KOPT-K1 (cell line): ENCODE measurements around the gene CD2AP.
"Not testable (repeated sequence)": the region's sequence is repeated elsewhere in the genome, so short reads cannot be mapped to it uniquely, and the experiment has no call there.

ENCODE experiments used
- H3K27ac ChIP-seq: fragments of 200-600 bp; sonication (generic); 2 replicates; pipeline ENCODE4 v1.5.1; 2016; ENCODE audit warnings: antibody characterized with exemption, mild to moderate bottlenecking, low read depth, low read length; ENCODE audit not compliant: poor library complexity, severe bottlenecking
- H3K36me3 ChIP-seq: fragments of 200-600 bp; sonication (generic); 2 replicates; pipeline ENCODE4 v1.5.1; 2017; ENCODE audit warnings: antibody characterized with exemption, mild to moderate bottlenecking, low read length, moderate library complexity; ENCODE audit not compliant: insufficient read depth
- H3K9me3 ChIP-seq: fragments of 200-600 bp; sonication (generic); 2 replicates; pipeline ENCODE4 v1.5.1; 2017; ENCODE audit warnings: antibody characterized with exemption, low read length, mild to moderate bottlenecking; ENCODE audit not compliant: insufficient read depth, poor library complexity, severe bottlenecking

The CD2AP gene

GRCh38 chr6:47599512-47599911, 121.9 kb downstream of the CD2AP start:
- Histone ChIP-seq H3K27ac (no peak overlapping the region), H3K9me3 (no peaks in the 10 kb centered on the region), H3K36me3 (peaks cover 38% of the 10 kb centered on the region)

GRCh38 chr6:47603227-47603626, 125.6 kb downstream of the CD2AP start:
- Histone ChIP-seq H3K27ac (no peak overlapping the region), H3K36me3 (peaks cover 43% of the 10 kb centered on the region), H3K9me3 (no peaks in the 10 kb centered on the region)

DNA sequence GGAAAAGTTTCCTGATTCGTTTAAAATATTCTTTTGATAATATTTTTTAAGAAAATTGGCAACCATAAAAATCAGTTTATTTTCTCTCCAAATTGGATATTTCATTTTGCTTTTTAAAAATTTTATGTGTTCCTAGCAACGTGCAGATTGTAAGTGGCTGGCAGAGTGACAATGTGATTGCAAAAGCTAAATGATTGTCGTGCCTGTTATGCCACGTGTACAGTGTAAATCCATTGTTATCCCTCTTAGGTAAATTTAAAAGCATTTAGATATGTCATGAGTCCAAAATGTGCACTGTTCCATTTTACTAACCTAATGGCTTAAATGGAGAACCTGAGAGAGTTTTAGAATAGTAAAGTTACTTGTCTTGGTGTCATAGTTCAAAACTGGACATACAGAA, 126.4 kb downstream of the CD2AP start:
- Histone ChIP-seq H3K9me3 (no peaks in the 10 kb centered on the region), H3K27ac (no peak overlapping the region), H3K36me3 (peaks cover 45% of the 10 kb centered on the region)

GRCh38 chr6:47621838-47622449, 144.4 kb downstream of the CD2AP start:
- Histone ChIP-seq H3K27ac (no peak overlapping the region), H3K36me3 (peaks cover 66% of the 10 kb centered on the region), H3K9me3 (no peaks in the 10 kb centered on the region)

DNA sequence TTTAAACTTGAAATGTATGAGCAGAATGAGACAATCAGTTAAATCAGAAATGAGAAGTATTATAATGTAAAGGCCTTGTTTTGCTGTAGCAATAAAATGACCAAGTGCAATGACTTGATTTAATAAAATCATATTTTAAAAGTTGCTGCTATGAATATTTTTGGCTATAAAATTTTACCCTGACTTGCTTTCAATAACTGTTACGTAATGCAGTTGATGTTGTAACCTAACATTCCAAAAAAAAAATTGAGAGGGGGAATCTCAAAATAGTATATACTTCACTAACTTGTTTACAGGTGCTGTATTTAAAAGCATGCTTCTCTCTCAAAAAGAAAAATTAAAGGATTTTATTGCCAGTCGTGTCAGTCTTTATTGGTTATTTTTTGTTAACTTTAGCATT, 149.2 kb downstream of the CD2AP start:
- H3K27ac ChIP-seq = no peak overlapping the region

GRCh38 chr6:47628448-47629272, 151.1 kb downstream of the CD2AP start:
- H3K36me3 ChIP-seq = peaks cover 9% of the 10 kb centered on the region; the same call in 1 of the 2 replicates
- H3K9me3 ChIP-seq = no peaks in the 10 kb centered on the region
- H3K27ac ChIP-seq = no peak overlapping the region

More for the DNA sequence above, 149.2 kb downstream of the CD2AP start:
- Histone ChIP-seq H3K36me3 (peaks cover 25% of the 10 kb centered on the region), H3K9me3 (no peaks in the 10 kb centered on the region)

GRCh38 chr6:47629954-47630353, 152.4 kb downstream of the CD2AP start:
- H3K36me3 ChIP-seq = peaks cover 3% of the 10 kb centered on the region; the same call in 1 of the 2 replicates
- no peak overlapping the region for H3K27ac ChIP-seq
- no peaks in the 10 kb centered on the region for H3K9me3 ChIP-seq

GRCh38 chr6:47630587-47630986, 153.0 kb downstream of the CD2AP start:
- H3K9me3 ChIP-seq = no peaks in the 10 kb centered on the region
- no peak overlapping the region for H3K27ac ChIP-seq

DNA sequence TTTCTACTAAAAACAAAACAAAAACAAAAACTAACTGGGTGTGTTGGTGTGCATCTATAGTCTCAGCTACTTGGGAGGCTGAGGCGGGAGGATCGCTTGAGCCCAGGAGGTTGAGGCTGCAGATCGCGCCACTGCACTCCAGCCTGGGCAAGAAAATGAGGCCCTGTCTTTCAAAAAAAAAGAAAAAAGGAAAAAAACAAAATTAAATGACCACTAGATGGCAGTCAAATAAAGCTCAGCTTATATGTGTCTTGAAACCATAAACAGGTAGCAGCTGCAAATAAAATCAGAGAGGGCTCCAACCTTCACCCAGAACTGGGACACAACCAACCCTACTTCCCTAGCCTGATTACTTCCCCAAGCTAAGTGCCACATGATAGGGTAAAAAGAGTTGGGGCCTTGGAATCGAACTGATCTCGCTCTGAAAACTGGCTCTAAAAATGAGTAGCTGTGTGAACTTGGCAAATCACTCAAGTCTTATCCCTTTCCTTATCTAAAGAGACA, 153.7 kb downstream of the CD2AP start:
- Histone ChIP-seq H3K9me3 (no peaks in the 10 kb centered on the region), H3K27ac (no peak overlapping the region), H3K36me3 (no peaks in the 10 kb centered on the region)

More at GRCh38 chr6:47630587-47630986, 153.0 kb downstream of the CD2AP start:
- no peaks in the 10 kb centered on the region for H3K36me3 ChIP-seq

GRCh38 chr6:47631797-47632196, 154.2 kb downstream of the CD2AP start:
- H3K36me3 ChIP-seq = no peaks in the 10 kb centered on the region
- H3K27ac ChIP-seq = no peak overlapping the region
- no peaks in the 10 kb centered on the region for H3K9me3 ChIP-seq

DNA sequence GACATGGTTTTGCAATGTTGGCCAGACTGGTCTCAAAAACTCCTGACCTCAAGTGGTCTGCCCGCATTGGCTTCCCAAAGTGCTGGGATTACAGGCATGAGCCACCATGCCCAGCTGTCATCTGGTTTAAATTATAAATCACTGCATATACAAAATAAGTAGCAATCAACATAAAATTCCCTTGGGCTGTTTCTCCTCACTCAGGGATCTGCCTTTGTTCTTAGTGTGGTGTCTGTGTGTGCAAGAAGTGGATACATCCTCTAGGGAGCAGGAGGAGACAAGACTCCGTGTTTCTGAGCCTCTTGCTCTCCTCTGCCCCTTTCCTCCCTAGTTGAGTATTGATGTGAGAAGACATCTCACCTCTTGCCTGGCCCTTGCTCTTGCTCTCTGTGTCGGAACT, 155.6 kb downstream of the CD2AP start:
- Histone ChIP-seq H3K9me3 (no peaks in the 10 kb centered on the region), H3K27ac (no peak overlapping the region), H3K36me3 (no peaks in the 10 kb centered on the region)

DNA sequence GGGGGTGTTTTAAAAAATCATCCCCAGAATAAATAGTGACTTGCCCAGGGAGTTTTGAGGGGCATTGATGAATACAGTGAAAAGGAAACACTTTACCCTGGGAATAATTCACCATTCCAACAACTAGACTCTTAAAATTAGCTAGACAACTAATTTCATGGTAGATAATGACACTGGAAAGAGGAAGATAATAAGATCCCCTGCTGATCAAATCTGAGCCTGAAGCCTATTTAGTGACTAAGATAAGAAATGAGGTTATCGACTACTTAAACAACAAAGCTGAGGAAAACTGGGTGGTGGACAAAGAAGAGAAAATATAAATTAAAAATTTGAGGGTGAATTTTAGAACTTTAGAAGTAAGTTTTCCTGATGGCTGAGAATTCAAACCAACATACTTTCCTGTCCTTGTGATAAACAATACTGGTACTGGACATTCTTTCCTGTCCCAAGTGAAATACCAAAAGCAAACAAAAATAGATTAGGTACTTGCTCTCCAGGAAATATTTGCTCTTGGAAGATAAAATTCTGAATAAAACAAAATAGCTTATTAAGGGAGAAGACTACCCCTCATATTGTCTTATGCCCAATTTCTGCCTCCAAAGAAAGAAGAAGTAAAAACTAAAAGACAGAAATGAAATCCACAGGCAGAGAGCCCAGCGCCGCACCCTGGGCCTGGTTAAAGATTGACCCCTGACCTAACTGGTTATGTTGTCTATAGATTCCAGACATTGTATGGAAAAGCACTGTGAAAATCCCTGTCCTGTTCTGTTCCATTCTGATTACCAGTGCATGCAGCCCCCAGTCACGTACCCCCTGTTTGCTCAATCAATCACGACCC, 156.8 kb downstream of the CD2AP start:
- Histone ChIP-seq H3K9me3 (no peaks in the 10 kb centered on the region), H3K36me3 (no peaks in the 10 kb centered on the region), H3K27ac (no peak overlapping the region)

DNA sequence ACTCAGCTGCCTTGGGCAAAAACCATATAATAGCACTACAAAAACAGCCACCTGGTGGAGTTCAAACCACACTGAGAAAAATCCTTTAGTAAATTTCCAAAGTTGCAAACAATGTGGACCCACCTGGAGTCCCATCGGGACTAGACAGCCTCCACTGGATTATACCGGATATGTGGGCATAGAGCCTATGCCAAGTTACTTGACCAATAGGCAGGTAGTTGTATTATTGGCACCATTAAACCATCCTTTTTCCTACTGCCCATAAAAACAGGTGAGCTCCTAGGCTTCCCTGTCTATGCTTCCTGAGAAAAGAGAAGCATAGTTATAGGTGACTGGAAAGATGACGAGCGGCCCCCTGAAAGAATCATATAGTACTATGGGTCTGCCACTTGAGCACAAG, 169.1 kb downstream of the CD2AP start:
- no peaks in the 10 kb centered on the region for H3K9me3 ChIP-seq
- H3K36me3 ChIP-seq = no peaks in the 10 kb centered on the region
- no peak overlapping the region for H3K27ac ChIP-seq

GRCh38 chr6:47647188-47647587, 169.6 kb downstream of the CD2AP start:
- Histone ChIP-seq H3K9me3 (no peaks in the 10 kb centered on the region), H3K27ac (no peak overlapping the region), H3K36me3 (no peaks in the 10 kb centered on the region)

GRCh38 chr6:47647626-47648025, 170.0 kb downstream of the CD2AP start:
- H3K9me3 ChIP-seq, H3K36me3 ChIP-seq, H3K27ac ChIP-seq: not testable (repeated sequence)
